ENCODE results near the gene TEX54.
A peak's percentile ranks its signal among the peaks of the same experiment; 100 is the strongest.

The TEX54 gene

DNA sequence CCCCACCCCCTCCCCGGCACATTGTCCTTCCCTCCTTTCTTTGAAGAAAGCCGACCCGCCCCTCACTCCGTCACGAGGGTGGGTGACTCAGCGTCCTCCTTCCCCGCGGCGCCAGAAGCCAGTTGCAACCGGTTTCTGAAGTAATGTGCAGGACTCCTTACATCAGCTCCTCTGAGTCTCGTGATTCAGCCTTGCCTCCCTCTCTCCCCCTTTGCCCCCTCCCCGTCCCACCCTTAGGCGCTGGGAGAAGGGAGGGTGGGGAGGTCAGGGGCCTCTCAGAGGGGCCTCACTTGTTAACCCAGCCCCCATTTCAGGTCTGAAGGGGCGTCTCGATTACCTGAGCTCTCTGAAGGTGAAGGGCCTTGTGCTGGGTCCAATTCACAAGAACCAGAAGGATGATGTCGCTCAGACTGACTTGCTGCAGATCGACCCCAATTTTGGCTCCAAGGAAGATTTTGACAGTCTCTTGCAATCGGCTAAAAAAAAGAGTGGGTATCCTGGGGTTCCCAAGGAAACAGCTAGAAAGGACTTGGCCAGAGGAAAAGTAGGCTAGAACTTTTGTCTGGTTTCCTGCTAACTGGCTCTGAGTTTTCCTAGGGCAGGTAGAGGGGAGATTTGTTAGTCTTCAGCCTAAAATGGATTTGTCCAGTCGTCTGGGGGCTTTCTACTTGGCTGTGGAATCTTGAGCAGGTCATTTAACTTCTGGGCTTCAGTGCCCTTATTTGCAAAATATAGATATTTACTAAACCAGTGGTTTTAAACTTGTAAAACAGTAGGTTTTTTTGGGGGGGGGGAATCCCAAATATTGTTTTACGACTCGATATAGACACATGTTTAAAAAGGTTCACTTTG, 49.2 kb upstream of the TEX54 start (continued):
- TF ChIP-seq, protein P1, sequence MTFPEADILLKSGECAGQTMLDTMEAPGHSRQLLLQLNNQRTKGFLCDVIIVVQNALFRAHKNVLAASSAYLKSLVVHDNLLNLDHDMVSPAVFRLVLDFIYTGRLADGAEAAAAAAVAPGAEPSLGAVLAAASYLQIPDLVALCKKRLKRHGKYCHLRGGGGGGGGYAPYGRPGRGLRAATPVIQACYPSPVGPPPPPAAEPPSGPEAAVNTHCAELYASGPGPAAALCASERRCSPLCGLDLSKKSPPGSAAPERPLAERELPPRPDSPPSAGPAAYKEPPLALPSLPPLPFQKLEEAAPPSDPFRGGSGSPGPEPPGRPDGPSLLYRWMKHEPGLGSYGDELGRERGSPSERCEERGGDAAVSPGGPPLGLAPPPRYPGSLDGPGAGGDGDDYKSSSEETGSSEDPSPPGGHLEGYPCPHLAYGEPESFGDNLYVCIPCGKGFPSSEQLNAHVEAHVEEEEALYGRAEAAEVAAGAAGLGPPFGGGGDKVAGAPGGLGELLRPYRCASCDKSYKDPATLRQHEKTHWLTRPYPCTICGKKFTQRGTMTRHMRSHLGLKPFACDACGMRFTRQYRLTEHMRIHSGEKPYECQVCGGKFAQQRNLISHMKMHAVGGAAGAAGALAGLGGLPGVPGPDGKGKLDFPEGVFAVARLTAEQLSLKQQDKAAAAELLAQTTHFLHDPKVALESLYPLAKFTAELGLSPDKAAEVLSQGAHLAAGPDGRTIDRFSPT (tag by site-specific recombination; IDR thresholded peaks at IDR 0.05) = 0 out of 2 replicates have a peak, but pooled peaks have one; percentile 3
- TF ChIP-seq MYNN (tag by site-specific recombination; IDR thresholded peaks at IDR 0.05; ENCODE audit: borderline replicate concordance) = no peak
- TF ChIP-seq ZSCAN23 (tag by site-specific recombination; IDR thresholded peaks at IDR 0.05) = no peak
- no peak for TF ChIP-seq GFI1B (tag by site-specific recombination; IDR thresholded peaks at IDR 0.05)
- TF ChIP-seq ZBTB8A (tag by site-specific recombination; IDR thresholded peaks at IDR 0.05) = 0 out of 2 replicates have a peak, but pooled peaks have one; percentile 20
- no peak for TF ChIP-seq PRDM1 (tag by site-specific recombination; IDR thresholded peaks at IDR 0.05)
- no peak for TF ChIP-seq ZNF777 (tag by site-specific recombination; IDR thresholded peaks at IDR 0.05; ENCODE audit: borderline replicate concordance)
- TF ChIP-seq ZNF837 (tag by site-specific recombination; IDR thresholded peaks at IDR 0.05) = no peak
- peak; percentile 61 for TF ChIP-seq ZBTB21 (tag by site-specific recombination; IDR thresholded peaks at IDR 0.05)
- no peak for TF ChIP-seq ZNF623 (tag by site-specific recombination; IDR thresholded peaks at IDR 0.05)
- TF ChIP-seq, protein P2, sequence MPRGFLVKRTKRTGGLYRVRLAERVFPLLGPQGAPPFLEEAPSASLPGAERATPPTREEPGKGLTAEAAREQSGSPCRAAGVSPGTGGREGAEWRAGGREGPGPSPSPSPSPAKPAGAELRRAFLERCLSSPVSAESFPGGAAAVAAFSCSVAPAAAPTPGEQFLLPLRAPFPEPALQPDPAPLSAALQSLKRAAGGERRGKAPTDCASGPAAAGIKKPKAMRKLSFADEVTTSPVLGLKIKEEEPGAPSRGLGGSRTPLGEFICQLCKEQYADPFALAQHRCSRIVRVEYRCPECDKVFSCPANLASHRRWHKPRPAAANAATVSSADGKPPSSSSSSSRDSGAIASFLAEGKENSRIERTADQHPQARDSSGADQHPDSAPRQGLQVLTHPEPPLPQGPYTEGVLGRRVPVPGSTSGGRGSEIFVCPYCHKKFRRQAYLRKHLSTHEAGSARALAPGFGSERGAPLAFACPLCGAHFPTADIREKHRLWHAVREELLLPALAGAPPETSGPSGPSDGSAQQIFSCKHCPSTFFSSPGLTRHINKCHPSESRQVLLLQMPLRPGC (tag by site-specific recombination; IDR thresholded peaks at IDR 0.05) = no peak
- TF ChIP-seq ZXDB (tag by site-specific recombination; IDR thresholded peaks at IDR 0.05) = 0 out of 2 replicates have a peak, but pooled peaks have one; percentile 8
- TF ChIP-seq, protein P3, sequence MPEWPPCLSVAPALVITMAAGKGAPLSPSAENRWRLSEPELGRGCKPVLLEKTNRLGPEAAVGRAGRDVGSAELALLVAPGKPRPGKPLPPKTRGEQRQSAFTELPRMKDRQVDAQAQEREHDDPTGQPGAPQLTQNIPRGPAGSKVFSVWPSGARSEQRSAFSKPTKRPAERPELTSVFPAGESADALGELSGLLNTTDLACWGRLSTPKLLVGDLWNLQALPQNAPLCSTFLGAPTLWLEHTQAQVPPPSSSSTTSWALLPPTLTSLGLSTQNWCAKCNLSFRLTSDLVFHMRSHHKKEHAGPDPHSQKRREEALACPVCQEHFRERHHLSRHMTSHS (tag by site-specific recombination; IDR thresholded peaks at IDR 0.05) = no peak
- no peak for TF ChIP-seq ZNF354C (tag by site-specific recombination; IDR thresholded peaks at IDR 0.05; ENCODE audit: borderline replicate concordance, low read depth)
- TF ChIP-seq ZNF600 (tag by site-specific recombination; IDR thresholded peaks at IDR 0.05) = no peak
- no peak for TF ChIP-seq ZNF202 (tag by site-specific recombination; IDR thresholded peaks at IDR 0.05; ENCODE audit: borderline replicate concordance)

DNA sequence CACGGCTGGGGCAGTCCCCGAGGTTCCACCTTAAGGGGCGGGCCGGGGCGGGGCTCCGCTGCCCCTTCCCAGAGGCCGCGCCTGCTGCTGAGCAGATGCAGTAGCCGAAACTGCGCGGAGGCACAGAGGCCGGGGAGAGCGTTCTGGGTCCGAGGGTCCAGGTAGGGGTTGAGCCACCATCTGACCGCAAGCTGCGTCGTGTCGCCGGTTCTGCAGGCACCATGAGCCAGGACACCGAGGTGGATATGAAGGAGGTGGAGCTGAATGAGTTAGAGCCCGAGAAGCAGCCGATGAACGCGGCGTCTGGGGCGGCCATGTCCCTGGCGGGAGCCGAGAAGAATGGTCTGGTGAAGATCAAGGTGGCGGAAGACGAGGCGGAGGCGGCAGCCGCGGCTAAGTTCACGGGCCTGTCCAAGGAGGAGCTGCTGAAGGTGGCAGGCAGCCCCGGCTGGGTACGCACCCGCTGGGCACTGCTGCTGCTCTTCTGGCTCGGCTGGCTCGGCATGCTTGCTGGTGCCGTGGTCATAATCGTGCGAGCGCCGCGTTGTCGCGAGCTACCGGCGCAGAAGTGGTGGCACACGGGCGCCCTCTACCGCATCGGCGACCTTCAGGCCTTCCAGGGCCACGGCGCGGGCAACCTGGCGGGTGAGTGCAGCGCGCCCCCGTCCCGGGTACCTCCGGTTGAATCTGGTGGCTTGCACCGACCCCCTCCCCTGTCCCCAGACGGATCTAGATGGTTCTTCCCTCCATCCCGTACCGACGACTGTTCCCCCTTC, 48.4 kb upstream of the TEX54 start, which contains the start of gene SLC3A2:
Gene SLC3A2 (plus strand): TSS at position 94 of the 776 bp plus-strand sequence. CDS start 128 bp downstream, at position 222.
- H3K4me1 ChIP-seq (ENCODE audit: control insufficient read depth, insufficient read depth, low read length) = no peaks in the 10 kb centered on the region
- POLR2A ChIA-PET = interaction anchor here (0.6 to 8.7 kb wide), 34 partner anchors 10 to 799 kb away, joined by 3 to 91 read pairs (median 6); partner anchors contain the start of genes C11orf98, GANAB, HNRNPUL2 and MTA2
- peaks cover 11 to 74% of the 10 kb centered on the region in 2 experiments; a peak in 2 of 3 replicates for H3K36me3 ChIP-seq (ENCODE audit: control insufficient read depth in 2 of 2, insufficient read depth in 1 of 2, low read length in 2 of 2)
- TF ChIP-seq, protein P4, sequence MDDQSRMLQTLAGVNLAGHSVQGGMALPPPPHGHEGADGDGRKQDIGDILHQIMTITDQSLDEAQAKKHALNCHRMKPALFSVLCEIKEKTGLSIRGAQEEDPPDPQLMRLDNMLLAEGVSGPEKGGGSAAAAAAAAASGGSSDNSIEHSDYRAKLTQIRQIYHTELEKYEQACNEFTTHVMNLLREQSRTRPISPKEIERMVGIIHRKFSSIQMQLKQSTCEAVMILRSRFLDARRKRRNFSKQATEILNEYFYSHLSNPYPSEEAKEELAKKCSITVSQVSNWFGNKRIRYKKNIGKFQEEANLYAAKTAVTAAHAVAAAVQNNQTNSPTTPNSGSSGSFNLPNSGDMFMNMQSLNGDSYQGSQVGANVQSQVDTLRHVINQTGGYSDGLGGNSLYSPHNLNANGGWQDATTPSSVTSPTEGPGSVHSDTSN (CRISPR knock-in tag; IDR thresholded peaks at IDR 0.05) = peak; percentile 86
- TF ChIP-seq ZNF391 (tag by site-specific recombination; IDR thresholded peaks at IDR 0.05; ENCODE audit: borderline replicate concordance, low read depth) (no peak), ZNF114 (tag by site-specific recombination; IDR thresholded peaks at IDR 0.05) (no peak), ZNF791 (tag by site-specific recombination; IDR thresholded peaks at IDR 0.05) (no peak), ZNF223 (tag by site-specific recombination; IDR thresholded peaks at IDR 0.05) (0 out of 2 replicates have a peak, but pooled peaks have one; percentile 33)
- TF ChIP-seq, protein P5, sequence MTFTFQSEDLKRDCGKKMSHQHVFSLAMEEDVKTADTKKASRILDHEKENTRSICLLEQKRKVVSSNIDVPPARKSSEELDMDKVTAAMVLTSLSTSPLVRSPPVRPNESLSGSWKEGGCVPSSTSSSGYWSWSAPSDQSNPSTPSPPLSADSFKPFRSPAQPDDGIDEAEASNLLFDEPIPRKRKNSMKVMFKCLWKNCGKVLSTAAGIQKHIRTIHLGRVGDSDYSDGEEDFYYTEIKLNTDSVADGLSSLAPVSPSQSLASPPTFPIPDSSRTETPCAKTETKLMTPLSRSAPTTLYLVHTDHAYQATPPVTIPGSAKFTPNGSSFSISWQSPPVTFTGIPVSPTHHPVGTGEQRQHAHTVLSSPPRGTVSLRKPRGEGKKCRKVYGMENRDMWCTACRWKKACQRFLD (tag by site-specific recombination; IDR thresholded peaks at IDR 0.05) = no peak
- TF ChIP-seq, protein P6, sequence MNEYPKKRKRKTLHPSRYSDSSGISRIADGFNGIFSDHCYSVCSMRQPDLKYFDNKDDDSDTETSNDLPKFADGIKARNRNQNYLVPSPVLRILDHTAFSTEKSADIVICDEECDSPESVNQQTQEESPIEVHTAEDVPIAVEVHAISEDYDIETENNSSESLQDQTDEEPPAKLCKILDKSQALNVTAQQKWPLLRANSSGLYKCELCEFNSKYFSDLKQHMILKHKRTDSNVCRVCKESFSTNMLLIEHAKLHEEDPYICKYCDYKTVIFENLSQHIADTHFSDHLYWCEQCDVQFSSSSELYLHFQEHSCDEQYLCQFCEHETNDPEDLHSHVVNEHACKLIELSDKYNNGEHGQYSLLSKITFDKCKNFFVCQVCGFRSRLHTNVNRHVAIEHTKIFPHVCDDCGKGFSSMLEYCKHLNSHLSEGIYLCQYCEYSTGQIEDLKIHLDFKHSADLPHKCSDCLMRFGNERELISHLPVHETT (tag by site-specific recombination; IDR thresholded peaks at IDR 0.05) = no peak
- TF ChIP-seq, protein P7, sequence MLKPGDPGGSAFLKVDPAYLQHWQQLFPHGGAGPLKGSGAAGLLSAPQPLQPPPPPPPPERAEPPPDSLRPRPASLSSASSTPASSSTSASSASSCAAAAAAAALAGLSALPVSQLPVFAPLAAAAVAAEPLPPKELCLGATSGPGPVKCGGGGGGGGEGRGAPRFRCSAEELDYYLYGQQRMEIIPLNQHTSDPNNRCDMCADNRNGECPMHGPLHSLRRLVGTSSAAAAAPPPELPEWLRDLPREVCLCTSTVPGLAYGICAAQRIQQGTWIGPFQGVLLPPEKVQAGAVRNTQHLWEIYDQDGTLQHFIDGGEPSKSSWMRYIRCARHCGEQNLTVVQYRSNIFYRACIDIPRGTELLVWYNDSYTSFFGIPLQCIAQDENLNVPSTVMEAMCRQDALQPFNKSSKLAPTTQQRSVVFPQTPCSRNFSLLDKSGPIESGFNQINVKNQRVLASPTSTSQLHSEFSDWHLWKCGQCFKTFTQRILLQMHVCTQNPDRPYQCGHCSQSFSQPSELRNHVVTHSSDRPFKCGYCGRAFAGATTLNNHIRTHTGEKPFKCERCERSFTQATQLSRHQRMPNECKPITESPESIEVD (tag by site-specific recombination; IDR thresholded peaks at IDR 0.05) = peak; percentile 3; the same call in 1 of the 2 replicates

More for the DNA sequence above, 48.4 kb upstream of the TEX54 start, which contains the start of gene SLC3A2:
- Histone ChIP-seq H3K27ac (ENCODE audit: extremely low read depth, low read depth, low read length) (peak within 1 kb of the TSS; percentile 98), H3K4me3 (ENCODE audit: low read depth, low read length) (peak within 1 kb of the TSS; percentile 93), H3K9me3 (ENCODE audit: control insufficient read depth, insufficient read depth, low read depth, low read length) (no peaks in the 10 kb centered on the region)
- CTCF ChIA-PET = interaction anchor here (0.6 to 2.4 kb wide), 8 partner anchors 9 to 476 kb away, joined by 3 to 10 read pairs (median 4); no protein-coding TSS in a partner anchor

Data from HEK293 (cell line).